Measurements from ENCODE around the gene TCEAL6. TPM values are rescaled to one million over a fixed set of nuclear protein-coding genes. Genes with fewer than 3 reads are reported as not detected.

Gene TCEAL6
- total RNA-seq, result 10.1 TPM

GRCh38 chrX:102142274-102142673 is at the start of gene TCEAL6:
TSS of gene TCEAL6 (minus strand) at chrX:102142481.

GRCh38 chrX:102155806-102156179 is 13.5 kb upstream of the TCEAL6 start, which contains the start of gene BEX5:
TSS of gene BEX5 (minus strand) at chrX:102155977. CDS start at chrX:102154265, 1,712 bp downstream.

DNA sequence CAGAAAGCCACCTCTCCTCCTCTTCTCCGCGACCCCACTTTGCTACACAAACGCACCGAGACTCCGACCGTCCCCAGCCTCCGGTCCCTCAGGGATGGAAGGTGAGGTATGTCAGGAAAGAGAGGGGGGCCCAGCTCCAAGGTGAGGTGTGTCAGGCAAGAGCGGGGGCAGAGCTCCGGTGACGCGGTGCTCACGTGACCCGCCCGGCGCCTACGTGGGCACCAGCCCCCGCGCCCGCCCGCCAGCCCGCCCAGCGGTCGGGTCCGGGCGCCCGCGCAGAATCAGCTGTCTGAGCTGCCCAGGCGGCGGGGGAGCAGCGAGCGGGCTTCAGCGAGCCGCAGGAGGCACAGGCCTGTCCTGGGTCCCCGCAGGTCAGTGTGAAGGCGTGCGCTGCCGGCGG is 16.8 kb downstream of the TCEAL6 start, which contains the start of gene TCEAL2:
TCEAL2 (plus strand) TSS at position 244 of the 400 bp plus-strand sequence. CDS start 1,152 bp downstream, outside the sequence.

Other genes starting within 250 kb of the TCEAL6 start
- gene ZMAT1, start 210.5 kb downstream of the TCEAL6 start, total RNA-seq, result 8.5 TPM
- 41.8 TPM for gene TCEAL2, start 16.8 kb downstream of the TCEAL6 start, total RNA-seq
- gene BEX5, start 13.5 kb upstream of the TCEAL6 start, total RNA-seq, result 57.9 TPM
- not detected for gene TCP11X1, start 72.8 kb upstream of the TCEAL6 start, total RNA-seq
- gene NXF2, start 104.7 kb upstream of the TCEAL6 start, total RNA-seq, result 0.23 TPM

All from diencephalon (tissue), 1 donor.